Measurements from ENCODE around the gene ERFE. TPM values are rescaled to one million over a fixed set of nuclear protein-coding genes. Genes with fewer than 3 reads are reported as not detected.

The ERFE gene
- total RNA-seq, 1 donor from 2014 or later = 1.3 TPM

- peaks cover 5% of the 10 kb centered on the region for H3K36me3 Mint-ChIP-seq (ENCODE audit: insufficient read depth)
- no peak overlapping the region for H3K27ac Mint-ChIP-seq
- no peaks in the 10 kb centered on the region for H3K9me3 Mint-ChIP-seq (ENCODE audit: low read depth)
- DNase-seq (ENCODE audit: low spot score, unreplicated experiment) = no peak
- peaks cover 53% of the 10 kb centered on the region for H3K27me3 Mint-ChIP-seq
- peaks cover 3% of the 10 kb centered on the region for H3K4me1 Mint-ChIP-seq (ENCODE audit: low read depth)
- no peak overlapping the region for H3K4me3 Mint-ChIP-seq (ENCODE audit: low read depth)
- TF ChIP-seq, protein P1, sequence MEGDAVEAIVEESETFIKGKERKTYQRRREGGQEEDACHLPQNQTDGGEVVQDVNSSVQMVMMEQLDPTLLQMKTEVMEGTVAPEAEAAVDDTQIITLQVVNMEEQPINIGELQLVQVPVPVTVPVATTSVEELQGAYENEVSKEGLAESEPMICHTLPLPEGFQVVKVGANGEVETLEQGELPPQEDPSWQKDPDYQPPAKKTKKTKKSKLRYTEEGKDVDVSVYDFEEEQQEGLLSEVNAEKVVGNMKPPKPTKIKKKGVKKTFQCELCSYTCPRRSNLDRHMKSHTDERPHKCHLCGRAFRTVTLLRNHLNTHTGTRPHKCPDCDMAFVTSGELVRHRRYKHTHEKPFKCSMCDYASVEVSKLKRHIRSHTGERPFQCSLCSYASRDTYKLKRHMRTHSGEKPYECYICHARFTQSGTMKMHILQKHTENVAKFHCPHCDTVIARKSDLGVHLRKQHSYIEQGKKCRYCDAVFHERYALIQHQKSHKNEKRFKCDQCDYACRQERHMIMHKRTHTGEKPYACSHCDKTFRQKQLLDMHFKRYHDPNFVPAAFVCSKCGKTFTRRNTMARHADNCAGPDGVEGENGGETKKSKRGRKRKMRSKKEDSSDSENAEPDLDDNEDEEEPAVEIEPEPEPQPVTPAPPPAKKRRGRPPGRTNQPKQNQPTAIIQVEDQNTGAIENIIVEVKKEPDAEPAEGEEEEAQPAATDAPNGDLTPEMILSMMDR (IDR thresholded peaks at IDR 0.05; ENCODE audit: unreplicated experiment) = peak; percentile 38
Observed at GRCh38 chr2:238160206-238161129, 1.7 kb downstream of the ERFE start.

DNA sequence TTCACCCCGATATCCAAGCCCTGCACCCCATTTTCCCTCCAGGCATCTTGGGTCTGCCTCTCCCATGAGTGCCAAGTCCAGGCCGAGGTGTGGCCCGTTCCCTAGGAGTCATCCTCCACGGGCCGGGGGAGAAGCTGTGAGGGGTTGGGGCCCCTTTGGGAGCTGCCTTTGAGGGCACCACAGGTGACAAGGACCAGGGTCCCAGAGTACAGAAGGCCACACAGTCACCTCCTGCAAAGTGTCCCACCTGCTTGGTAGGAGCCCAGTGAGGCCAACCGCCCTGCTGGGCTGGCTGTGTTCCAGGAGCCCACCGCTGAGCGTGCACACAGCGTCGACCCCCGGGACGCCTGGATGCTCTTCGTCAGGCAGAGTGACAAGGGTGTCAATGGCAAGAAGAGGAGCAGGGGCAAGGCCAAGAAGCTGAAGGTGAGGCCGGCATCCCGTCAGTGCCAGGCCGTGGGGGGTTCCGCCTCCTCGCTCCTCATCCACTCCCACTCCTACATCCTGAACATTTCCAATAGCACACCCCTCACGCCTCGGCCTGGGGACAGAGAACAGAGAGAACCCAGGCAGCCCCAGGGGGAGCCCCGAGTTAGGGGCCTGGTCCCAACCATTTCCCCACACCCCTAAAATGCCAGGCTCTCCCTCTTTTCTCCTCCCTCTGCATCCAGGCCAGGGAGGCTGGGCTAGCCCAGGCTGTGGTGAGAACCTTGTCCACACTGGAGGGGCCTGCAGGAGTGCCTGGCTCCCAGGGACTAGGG is 2.7 kb downstream of the ERFE start:
- Mint-ChIP-seq H3K4me1 (ENCODE audit: low read depth) (peaks cover 3% of the 10 kb centered on the region), H3K36me3 (ENCODE audit: insufficient read depth) (peaks cover 5% of the 10 kb centered on the region), H3K27me3 (peaks cover 57% of the 10 kb centered on the region), H3K9me3 (ENCODE audit: low read depth) (no peaks in the 10 kb centered on the region), H3K27ac (no peak overlapping the region), H3K4me3 (ENCODE audit: low read depth) (no peak overlapping the region)
- no peak for DNase-seq (ENCODE audit: low spot score, unreplicated experiment)
- TF ChIP-seq, protein P1 (IDR thresholded peaks at IDR 0.05; ENCODE audit: unreplicated experiment) = no peak

- peaks cover 54% of the 10 kb centered on the region for H3K27me3 Mint-ChIP-seq
- peaks cover 5% of the 10 kb centered on the region for H3K36me3 Mint-ChIP-seq (ENCODE audit: insufficient read depth)
Observed at GRCh38 chr2:238162251-238162845, 3.6 kb downstream of the ERFE start.

DNA sequence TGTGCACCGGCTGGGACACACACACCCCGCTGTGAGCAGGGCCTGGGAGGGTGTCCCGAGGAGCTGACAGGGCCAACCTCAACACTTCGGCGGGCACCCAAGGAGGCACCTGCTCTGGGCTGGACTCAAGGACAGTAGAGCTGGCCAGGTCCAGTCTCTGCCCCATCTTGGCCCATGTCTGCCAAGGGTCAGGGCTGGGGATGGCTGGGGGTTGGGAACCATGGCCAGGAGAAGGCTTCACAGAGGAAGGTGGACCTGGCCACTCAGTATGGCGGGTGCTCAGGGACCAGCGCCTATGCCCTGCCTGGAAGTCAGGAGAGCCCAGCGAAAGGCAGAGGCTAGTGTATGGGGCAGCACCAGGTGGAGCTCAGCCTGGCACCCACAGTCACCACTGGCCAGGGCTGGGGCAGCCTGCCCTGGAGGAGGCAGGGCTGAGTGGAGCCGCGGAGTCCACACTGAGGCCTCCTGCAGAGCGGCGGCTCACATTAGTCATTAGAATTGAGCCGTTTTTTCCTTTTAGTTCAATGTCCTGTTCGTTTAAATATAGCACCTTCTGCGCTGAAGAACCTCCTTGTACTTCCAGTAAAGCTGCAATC is 4.2 kb downstream of the ERFE start:
- Mint-ChIP-seq H3K27ac (no peak overlapping the region), H3K36me3 (ENCODE audit: insufficient read depth) (peaks cover 5% of the 10 kb centered on the region), H3K27me3 (peaks cover 51% of the 10 kb centered on the region), H3K4me3 (ENCODE audit: low read depth) (no peak overlapping the region), H3K4me1 (ENCODE audit: low read depth) (peaks cover 3% of the 10 kb centered on the region), H3K9me3 (ENCODE audit: low read depth) (no peaks in the 10 kb centered on the region)
- TF ChIP-seq, protein P1 (IDR thresholded peaks at IDR 0.05; ENCODE audit: unreplicated experiment) = no peak
- no peak for DNase-seq (ENCODE audit: low spot score, unreplicated experiment)

More at GRCh38 chr2:238162251-238162845, 3.6 kb downstream of the ERFE start:
- Mint-ChIP-seq H3K27ac (no peak overlapping the region), H3K9me3 (ENCODE audit: low read depth) (no peaks in the 10 kb centered on the region), H3K4me1 (ENCODE audit: low read depth) (peaks cover 3% of the 10 kb centered on the region), H3K4me3 (ENCODE audit: low read depth) (no peak overlapping the region)
- TF ChIP-seq, protein P1 (IDR thresholded peaks at IDR 0.05; ENCODE audit: unreplicated experiment) = no peak
- no peak for DNase-seq (ENCODE audit: low spot score, unreplicated experiment)
